DMS114 treated with DMSO at 0.1 percent for 48 hours (cell line): ENCODE data around the gene TDRD12.

ENCODE experiments used
- DNase-seq: peaks from one replicate; lab custom pipeline; 2025; ENCODE audit not compliant: unreplicated experiment; lab: John Stamatoyannopoulos, UW

Gene TDRD12

GRCh38 chr19:32800754-32801153 lies 81.2 kb downstream of the TDRD12 start:
- no peak for DNase-seq

- DNase-seq, result no peak
These were observed 83.3 kb downstream of the TDRD12 start for GRCh38 chr19:32802840-32803239.

- DNase-seq, result no peak
These were observed 88.7 kb downstream of the TDRD12 start for GRCh38 chr19:32808236-32808635.

GRCh38 chr19:32809254-32809653 lies 89.7 kb downstream of the TDRD12 start:
- DNase-seq, result no peak

GRCh38 chr19:32809754-32810153 lies 90.2 kb downstream of the TDRD12 start:
- DNase-seq, result no peak

GRCh38 chr19:32810452-32810851 lies 90.9 kb downstream of the TDRD12 start:
- DNase-seq, result no peak

- no peak for DNase-seq
These were observed 91.6 kb downstream of the TDRD12 start for GRCh38 chr19:32811151-32811550.

- no peak for DNase-seq
These were observed 92.5 kb downstream of the TDRD12 start for GRCh38 chr19:32812036-32812435.

GRCh38 chr19:32812571-32812970 lies 93.0 kb downstream of the TDRD12 start:
- no peak for DNase-seq

GRCh38 chr19:32813862-32814425 lies 94.4 kb downstream of the TDRD12 start:
- no peak for DNase-seq

GRCh38 chr19:32814624-32815023 lies 95.1 kb downstream of the TDRD12 start:
- no peak for DNase-seq

- DNase-seq, result no peak
These were observed 97.1 kb downstream of the TDRD12 start for GRCh38 chr19:32816555-32817099.

- no peak for DNase-seq
These were observed 98.3 kb downstream of the TDRD12 start for GRCh38 chr19:32817569-32818476.

GRCh38 chr19:32818536-32818935 lies 99.0 kb downstream of the TDRD12 start:
- no peak for DNase-seq

GRCh38 chr19:32819419-32820400 lies 100.1 kb downstream of the TDRD12 start:
- DNase-seq, result no peak

GRCh38 chr19:32822916-32823746 lies 103.6 kb downstream of the TDRD12 start:
- no peak for DNase-seq

- DNase-seq, result no peak
These were observed 104.2 kb downstream of the TDRD12 start for GRCh38 chr19:32823747-32824102.

- DNase-seq, result no peak
These were observed 104.7 kb downstream of the TDRD12 start for GRCh38 chr19:32824191-32824751.

- no peak for DNase-seq
These were observed 105.5 kb downstream of the TDRD12 start for GRCh38 chr19:32824916-32825608.
